ENCODE results near the gene TMEM151A. TPM values are rescaled to one million over a fixed set of nuclear protein-coding genes. Genes with fewer than 3 reads are reported as not detected.

Gene TMEM151A
- total RNA-seq, 3 donors from 2014 or later = 0.16 to 1.6 (median 0.33) TPM

- H3K9me3 ChIP-seq = no peaks in the 10 kb centered on the region
- peaks cover 3 to 8% of the 10 kb centered on the region in 2 donors for H3K4me1 ChIP-seq
- intact Hi-C loops (cut with DNase I; ENCODE audit: low total_unique reads) = no loop called here
- DNase-seq (ENCODE audit: low spot score in 2 of 2) = no peak
- no peak overlapping the region for H3K4me3 ChIP-seq
- H3K27me3 ChIP-seq = no peaks in the 10 kb centered on the region
- no peak for TF ChIP-seq POLR2A (IDR thresholded peaks at IDR 0.05)
- H3K27ac ChIP-seq = peak overlapping the region in 1 of 2 donors; percentile 83
- H3K36me3 ChIP-seq = peaks cover 10% of the 10 kb centered on the region
These were observed 46.8 kb downstream of the TMEM151A start for GRCh38 chr11:66338276-66339161.

GRCh38 chr11:66339162-66339675 lies 47.5 kb downstream of the TMEM151A start:
- Histone ChIP-seq H3K4me1 (peaks cover 8 to 10% of the 10 kb centered on the region in 2 donors), H3K4me3 (no peak overlapping the region), H3K27ac (no peak overlapping the region), H3K9me3 (no peaks in the 10 kb centered on the region), H3K27me3 (no peaks in the 10 kb centered on the region), H3K36me3 (peaks cover 10% of the 10 kb centered on the region)
- no peak for DNase-seq (ENCODE audit: low spot score in 2 of 2)
- no peak for TF ChIP-seq POLR2AphosphoS5 (IDR thresholded peaks at IDR 0.05)
- TF ChIP-seq, protein P1, sequence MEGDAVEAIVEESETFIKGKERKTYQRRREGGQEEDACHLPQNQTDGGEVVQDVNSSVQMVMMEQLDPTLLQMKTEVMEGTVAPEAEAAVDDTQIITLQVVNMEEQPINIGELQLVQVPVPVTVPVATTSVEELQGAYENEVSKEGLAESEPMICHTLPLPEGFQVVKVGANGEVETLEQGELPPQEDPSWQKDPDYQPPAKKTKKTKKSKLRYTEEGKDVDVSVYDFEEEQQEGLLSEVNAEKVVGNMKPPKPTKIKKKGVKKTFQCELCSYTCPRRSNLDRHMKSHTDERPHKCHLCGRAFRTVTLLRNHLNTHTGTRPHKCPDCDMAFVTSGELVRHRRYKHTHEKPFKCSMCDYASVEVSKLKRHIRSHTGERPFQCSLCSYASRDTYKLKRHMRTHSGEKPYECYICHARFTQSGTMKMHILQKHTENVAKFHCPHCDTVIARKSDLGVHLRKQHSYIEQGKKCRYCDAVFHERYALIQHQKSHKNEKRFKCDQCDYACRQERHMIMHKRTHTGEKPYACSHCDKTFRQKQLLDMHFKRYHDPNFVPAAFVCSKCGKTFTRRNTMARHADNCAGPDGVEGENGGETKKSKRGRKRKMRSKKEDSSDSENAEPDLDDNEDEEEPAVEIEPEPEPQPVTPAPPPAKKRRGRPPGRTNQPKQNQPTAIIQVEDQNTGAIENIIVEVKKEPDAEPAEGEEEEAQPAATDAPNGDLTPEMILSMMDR (IDR thresholded peaks at IDR 0.05) = no peak
- TF ChIP-seq POLR2A (IDR thresholded peaks at IDR 0.05) = no peak
- intact Hi-C loops (cut with DNase I; ENCODE audit: low total_unique reads) = no loop called here

DNA sequence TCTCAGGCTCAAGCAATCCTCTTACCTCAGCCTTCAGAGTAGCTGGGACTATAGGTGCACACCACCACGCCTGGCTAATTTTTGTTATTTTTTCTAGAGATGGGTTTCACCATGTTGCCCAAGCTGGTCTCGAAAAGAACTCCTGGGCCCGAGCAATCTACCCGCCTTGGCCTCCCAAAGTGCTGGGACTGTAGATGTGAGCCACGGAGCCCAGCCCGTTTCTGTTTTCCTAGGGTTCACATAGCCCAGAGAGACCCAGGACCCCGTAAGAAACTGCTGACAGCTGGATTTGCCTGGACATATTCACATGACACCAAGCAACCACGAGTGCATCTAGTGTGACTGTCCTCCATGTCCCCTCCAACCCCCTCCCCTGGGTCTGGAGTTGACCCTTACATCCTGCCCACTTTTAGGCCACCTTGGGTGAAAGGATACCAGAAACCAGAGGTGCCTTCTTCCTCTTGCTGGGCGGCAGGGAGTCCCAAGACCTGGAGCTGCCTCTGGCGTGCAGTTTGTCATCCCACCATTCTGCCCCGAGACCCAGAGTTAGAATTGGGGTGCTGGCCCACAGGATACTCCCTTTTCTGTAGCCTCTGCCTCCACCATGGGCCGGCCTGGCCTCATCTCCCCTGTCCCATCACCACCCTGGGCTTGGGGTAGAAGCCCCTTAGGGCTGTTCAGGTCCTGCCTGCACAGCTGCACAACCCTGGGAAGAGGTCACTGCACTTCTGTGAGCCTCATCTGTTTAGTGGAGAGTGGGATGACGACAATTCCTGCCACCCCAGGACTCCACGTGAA lies 48.2 kb downstream of the TMEM151A start:
- no peak for DNase-seq (ENCODE audit: low spot score in 2 of 2)
- Histone ChIP-seq H3K4me1 (peaks cover 5 to 12% of the 10 kb centered on the region in 2 donors), H3K9me3 (no peaks in the 10 kb centered on the region), H3K27ac (no peak overlapping the region), H3K27me3 (no peaks in the 10 kb centered on the region), H3K36me3 (peaks cover 10% of the 10 kb centered on the region), H3K4me3 (no peak overlapping the region)
- TF ChIP-seq, protein P1 (IDR thresholded peaks at IDR 0.05) = no peak
- TF ChIP-seq POLR2A (IDR thresholded peaks at IDR 0.05) (no peak), POLR2AphosphoS5 (IDR thresholded peaks at IDR 0.05) (no peak)
- intact Hi-C loops (cut with DNase I; ENCODE audit: low total_unique reads) = no loop called here

GRCh38 chr11:66340596-66341501 lies 49.2 kb downstream of the TMEM151A start:
- intact Hi-C loops (cut with DNase I; ENCODE audit: low total_unique reads) = no loop called here
- Histone ChIP-seq H3K27me3 (no peaks in the 10 kb centered on the region), H3K9me3 (no peaks in the 10 kb centered on the region), H3K36me3 (peaks cover 10% of the 10 kb centered on the region), H3K27ac (no peak overlapping the region), H3K4me1 (peaks cover 4 to 18% of the 10 kb centered on the region in 2 donors), H3K4me3 (no peak overlapping the region)
- DNase-seq (ENCODE audit: low spot score in 2 of 2) = no peak
- TF ChIP-seq, protein P1 (IDR thresholded peaks at IDR 0.05) = no peak
- TF ChIP-seq POLR2A (IDR thresholded peaks at IDR 0.05) (no peak), POLR2AphosphoS5 (IDR thresholded peaks at IDR 0.05) (no peak)
